Measurements from ENCODE around the gene DUOXA1.

Gene DUOXA1

GRCh38 chr15:45093013-45093412 is 36.7 kb downstream of the DUOXA1 start (continued):
- TF ChIP-seq TSHZ2 (CRISPR knock-in tag; IDR thresholded peaks at IDR 0.05) (no peak), ZNF565 (CRISPR knock-in tag; conservative IDR thresholded peaks at IDR 0.05; ENCODE audit: low read depth) (no peak), TOX (CRISPR knock-in tag; IDR thresholded peaks at IDR 0.05; ENCODE audit: borderline replicate concordance) (no peak), SNAI2 (CRISPR knock-in tag; IDR thresholded peaks at IDR 0.05) (no peak)

- no peak for TF ChIP-seq RARB (CRISPR knock-in tag; IDR thresholded peaks at IDR 0.05)
- no peak for TF ChIP-seq ESRRG (CRISPR knock-in tag; IDR thresholded peaks at IDR 0.05)
- no peak for TF ChIP-seq SNAI2 (CRISPR knock-in tag; IDR thresholded peaks at IDR 0.05)
- no peak for TF ChIP-seq ZNF565 (CRISPR knock-in tag; conservative IDR thresholded peaks at IDR 0.05; ENCODE audit: low read depth)
- TF ChIP-seq ZFP3 (CRISPR knock-in tag; IDR thresholded peaks at IDR 0.05): no peak
- no peak for ATAC-seq
Observed at GRCh38 chr15:45091576-45091975, 38.1 kb downstream of the DUOXA1 start.

GRCh38 chr15:45091161-45091560 is 38.5 kb downstream of the DUOXA1 start:
- ATAC-seq: no peak
- TF ChIP-seq ZFP30 (CRISPR knock-in tag; IDR thresholded peaks at IDR 0.05) (no peak), PPARA (CRISPR knock-in tag; IDR thresholded peaks at IDR 0.05; ENCODE audit: borderline replicate concordance) (no peak), CSRNP3 (CRISPR knock-in tag; IDR thresholded peaks at IDR 0.05) (no peak), TCF4 (CRISPR knock-in tag; IDR thresholded peaks at IDR 0.05; ENCODE audit: borderline replicate concordance) (no peak), ZNF8 (CRISPR knock-in tag; IDR thresholded peaks at IDR 0.05) (no peak), SNAI2 (CRISPR knock-in tag; IDR thresholded peaks at IDR 0.05) (no peak), ZNF70 (CRISPR knock-in tag; IDR thresholded peaks at IDR 0.05) (no peak), OSR1 (CRISPR knock-in tag; IDR thresholded peaks at IDR 0.05) (no peak), ZNF565 (CRISPR knock-in tag; conservative IDR thresholded peaks at IDR 0.05; ENCODE audit: low read depth) (no peak), ZFP3 (CRISPR knock-in tag; IDR thresholded peaks at IDR 0.05) (no peak), POU6F1 (CRISPR knock-in tag; IDR thresholded peaks at IDR 0.05; ENCODE audit: borderline replicate concordance, low read depth) (no peak), GLIS3 (CRISPR knock-in tag; IDR thresholded peaks at IDR 0.05) (no peak), CREB5 (CRISPR knock-in tag; IDR thresholded peaks at IDR 0.05; ENCODE audit: low read depth) (no peak), BACH2 (CRISPR knock-in tag; IDR thresholded peaks at IDR 0.05; ENCODE audit: borderline replicate concordance) (no peak), CSDC2 (CRISPR knock-in tag; IDR thresholded peaks at IDR 0.05) (no peak), RARB (CRISPR knock-in tag; IDR thresholded peaks at IDR 0.05) (no peak), ISL1 (CRISPR knock-in tag; IDR thresholded peaks at IDR 0.05) (no peak)

- ATAC-seq: no peak
- TF ChIP-seq TSHZ2 (CRISPR knock-in tag; IDR thresholded peaks at IDR 0.05) (no peak), ZFP30 (CRISPR knock-in tag; IDR thresholded peaks at IDR 0.05) (no peak), ARNTL (CRISPR knock-in tag; IDR thresholded peaks at IDR 0.05; ENCODE audit: borderline replicate concordance, low read depth) (no peak), RARB (CRISPR knock-in tag; IDR thresholded peaks at IDR 0.05) (no peak), TCF4 (CRISPR knock-in tag; IDR thresholded peaks at IDR 0.05; ENCODE audit: borderline replicate concordance) (no peak), ISL1 (CRISPR knock-in tag; IDR thresholded peaks at IDR 0.05) (no peak), ZNF70 (CRISPR knock-in tag; IDR thresholded peaks at IDR 0.05) (no peak), PATZ1 (CRISPR knock-in tag; IDR thresholded peaks at IDR 0.05; ENCODE audit: borderline replicate concordance) (no peak), ESRRG (CRISPR knock-in tag; IDR thresholded peaks at IDR 0.05) (no peak), CSDC2 (CRISPR knock-in tag; IDR thresholded peaks at IDR 0.05) (no peak), SNAI2 (CRISPR knock-in tag; IDR thresholded peaks at IDR 0.05) (no peak)
Observed at GRCh38 chr15:45089712-45090373, 39.8 kb downstream of the DUOXA1 start.

Data from SK-N-SH treated with all-trans-retinoic acid at 6 μM for 48 hours (cell line).